ENCODE data around the gene IQCE.

The IQCE gene, protein sequence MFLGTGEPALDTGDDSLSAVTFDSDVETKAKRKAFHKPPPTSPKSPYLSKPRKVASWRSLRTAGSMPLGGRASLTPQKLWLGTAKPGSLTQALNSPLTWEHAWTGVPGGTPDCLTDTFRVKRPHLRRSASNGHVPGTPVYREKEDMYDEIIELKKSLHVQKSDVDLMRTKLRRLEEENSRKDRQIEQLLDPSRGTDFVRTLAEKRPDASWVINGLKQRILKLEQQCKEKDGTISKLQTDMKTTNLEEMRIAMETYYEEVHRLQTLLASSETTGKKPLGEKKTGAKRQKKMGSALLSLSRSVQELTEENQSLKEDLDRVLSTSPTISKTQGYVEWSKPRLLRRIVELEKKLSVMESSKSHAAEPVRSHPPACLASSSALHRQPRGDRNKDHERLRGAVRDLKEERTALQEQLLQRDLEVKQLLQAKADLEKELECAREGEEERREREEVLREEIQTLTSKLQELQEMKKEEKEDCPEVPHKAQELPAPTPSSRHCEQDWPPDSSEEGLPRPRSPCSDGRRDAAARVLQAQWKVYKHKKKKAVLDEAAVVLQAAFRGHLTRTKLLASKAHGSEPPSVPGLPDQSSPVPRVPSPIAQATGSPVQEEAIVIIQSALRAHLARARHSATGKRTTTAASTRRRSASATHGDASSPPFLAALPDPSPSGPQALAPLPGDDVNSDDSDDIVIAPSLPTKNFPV

DNA sequence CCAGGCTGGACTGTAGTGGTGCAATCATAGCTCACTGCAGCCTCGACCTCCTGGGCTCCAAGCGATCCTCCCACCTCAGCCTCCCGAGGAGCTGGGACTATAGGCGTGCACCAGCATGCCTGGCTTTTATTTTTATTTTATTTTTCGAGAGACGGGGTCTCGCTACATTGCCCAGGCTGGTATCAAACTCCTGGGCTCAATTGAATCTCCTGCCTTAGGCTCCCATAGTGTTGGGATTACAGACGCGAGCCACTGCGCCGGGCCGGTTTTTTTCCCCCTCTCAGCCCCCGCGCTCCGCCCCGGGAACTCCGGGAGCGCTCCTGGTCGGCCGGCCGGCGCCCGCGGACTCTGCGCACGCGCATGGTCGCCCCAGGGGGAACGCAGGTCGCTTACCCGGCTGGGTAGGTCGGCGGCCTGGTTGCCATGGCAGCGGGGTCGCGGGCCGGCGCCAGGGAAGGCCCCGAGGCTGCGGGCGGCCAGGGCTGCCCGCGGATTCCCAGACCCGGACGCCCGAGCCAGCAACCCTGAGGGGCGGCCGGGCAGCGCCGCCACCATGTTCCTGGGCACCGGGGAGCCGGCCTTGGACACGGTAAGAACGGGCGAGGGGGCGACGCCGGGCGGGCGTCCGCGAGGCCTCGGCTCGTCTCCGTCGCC lies at the start of gene IQCE:
IQCE (plus strand) TSS at position 351 of the 654 bp plus-strand sequence; CDS start at position 554, 203 bp downstream.
- peak; percentile 80 for DNase-seq

DNA sequence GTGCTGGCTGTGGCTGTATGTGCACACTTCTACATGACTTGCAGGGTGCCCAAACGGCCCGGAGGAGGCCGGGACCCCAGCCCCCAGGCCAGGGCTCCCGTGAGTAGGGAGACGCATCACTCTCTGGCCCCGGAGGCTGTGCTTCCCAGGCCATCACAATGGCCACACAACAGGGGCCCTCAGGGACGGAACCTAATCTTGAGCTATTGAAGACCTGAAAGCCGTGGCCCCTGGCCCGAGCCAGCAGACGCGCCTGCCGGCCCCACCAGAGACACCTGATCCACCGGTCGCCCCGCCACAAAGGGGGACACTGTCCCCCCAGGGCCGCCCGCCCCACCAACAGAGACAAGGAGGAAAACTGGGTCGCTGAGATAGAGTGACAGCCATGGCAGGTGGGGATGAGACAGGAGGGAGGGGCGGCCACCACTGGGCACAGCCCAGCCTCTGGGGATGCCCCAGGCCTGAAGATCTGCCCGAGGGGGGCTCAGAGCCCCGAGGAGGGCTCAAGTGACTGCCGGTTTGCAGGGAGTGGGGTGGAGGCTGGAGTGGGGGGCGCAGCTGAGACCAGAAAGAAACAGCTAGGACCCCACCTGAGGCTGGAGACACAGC lies 49.4 kb upstream of the IQCE start:
- no peak for DNase-seq

DNA sequence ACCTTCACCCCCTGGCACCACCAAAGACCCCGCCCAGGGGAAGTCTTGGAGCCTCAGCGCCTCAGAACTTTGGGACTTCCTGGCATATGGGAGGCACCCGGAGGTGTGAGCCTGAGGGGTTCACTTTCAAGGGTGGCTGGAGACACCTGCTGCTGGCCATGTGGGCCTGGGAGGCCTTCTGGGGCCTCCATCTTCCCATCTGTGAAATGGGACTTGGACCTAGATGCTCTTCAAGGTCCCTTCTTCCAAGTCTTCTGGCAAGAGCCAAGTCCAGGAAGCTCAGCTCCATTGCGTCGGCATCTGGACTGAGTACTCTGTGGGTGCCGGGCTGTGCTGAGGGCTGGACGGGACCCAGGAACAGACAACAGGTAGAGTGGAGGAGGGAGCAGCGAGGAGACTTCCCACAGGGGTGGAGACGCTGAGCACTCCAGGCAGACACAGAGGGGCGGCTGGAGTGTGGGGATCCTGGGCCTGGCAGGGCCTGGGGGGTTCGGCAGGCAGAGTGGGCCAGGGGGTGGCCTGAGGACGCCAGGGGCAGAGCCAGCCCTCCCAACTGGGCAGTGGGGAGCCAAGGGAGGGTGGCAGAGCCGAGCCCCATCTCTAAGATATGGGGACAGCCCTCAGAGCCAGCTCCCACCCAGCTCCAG lies 48.5 kb upstream of the IQCE start:
- DNase-seq, result no peak

DNA sequence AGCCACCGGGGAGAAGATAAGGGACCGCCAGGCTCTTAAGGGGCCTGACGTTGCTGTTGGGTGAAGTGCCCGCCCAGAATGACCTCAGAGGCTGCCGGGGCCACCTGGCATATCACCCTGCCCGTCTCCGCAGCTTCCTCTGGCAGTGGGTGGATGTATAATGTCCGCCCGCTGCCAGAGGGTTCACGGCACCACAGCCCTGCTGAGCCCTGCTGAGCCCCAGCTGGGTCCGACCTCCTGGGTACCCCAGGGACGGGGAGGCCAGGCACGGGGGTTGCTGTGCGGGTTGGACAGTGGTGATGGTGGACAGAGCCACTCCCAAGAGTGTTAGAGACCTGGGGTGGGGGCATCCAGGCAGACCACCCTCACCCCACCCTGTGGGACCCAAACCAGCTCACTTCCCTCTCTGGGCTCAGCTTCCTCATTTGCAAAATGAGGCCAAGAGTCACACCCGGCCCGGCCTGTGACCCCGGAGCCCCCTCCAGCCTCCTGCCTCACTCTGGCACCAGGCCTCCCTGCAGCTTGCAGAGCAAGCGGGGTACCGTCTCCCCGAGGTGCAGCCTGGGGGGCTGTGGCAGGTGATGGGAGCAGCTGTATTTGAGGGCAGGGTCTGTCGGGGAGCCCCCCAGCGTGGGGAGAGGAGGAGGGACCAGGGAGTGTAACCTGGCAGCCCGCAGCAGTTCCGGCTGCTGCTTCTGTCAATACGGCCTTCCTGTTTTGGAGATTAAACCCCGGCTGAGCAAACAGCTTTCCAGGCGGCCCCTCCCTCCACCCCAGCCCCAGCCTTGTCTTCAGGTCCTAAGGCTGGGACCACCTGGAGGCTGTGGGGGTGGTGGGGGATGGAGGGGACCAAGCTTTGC lies 47.6 kb upstream of the IQCE start:
- no peak for DNase-seq

DNA sequence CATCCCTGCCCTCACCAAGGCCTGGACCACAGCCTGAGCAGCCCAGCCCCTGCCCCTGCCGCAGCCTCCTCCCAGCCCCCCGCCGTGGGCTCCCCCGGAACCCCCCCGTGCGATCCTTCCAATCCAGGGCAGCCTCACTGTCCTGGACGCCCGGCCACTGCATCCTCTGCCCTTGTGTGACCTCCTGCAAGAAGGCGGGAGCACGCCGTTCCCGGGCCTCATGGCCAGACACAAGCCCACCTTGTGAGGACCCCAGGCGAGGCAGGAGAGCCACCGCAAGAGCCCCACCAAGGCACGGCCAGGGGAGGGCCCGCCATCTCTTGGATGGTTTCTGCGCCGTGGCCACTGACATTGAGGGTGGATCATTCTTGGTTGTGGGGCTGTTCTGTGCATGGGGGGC lies 47.0 kb upstream of the IQCE start:
- DNase-seq, result no peak

DNA sequence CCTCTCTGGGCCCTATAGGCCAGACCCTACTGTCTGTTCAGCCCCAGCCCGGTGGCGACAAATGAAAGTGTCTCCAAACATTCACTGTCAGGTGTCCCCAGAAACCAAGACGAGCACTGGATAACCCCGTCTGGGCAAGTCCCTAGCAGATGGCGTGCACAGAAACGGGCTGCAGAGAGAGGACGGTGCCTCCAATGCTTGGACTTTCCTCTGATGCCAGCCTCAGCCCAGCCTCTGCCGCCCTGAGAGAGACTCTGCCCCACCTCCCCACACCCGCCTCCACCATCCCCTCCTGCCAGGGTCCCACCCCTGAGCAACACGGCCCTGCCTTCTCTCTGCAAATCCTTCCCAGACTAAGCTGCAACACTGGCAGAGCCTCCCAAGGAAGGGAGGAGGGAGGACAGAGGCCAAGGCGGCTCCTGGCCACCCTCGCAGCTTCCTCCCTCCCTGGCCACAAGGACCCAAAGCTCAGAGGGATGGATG lies 46.6 kb upstream of the IQCE start:
- DNase-seq, result no peak

DNA sequence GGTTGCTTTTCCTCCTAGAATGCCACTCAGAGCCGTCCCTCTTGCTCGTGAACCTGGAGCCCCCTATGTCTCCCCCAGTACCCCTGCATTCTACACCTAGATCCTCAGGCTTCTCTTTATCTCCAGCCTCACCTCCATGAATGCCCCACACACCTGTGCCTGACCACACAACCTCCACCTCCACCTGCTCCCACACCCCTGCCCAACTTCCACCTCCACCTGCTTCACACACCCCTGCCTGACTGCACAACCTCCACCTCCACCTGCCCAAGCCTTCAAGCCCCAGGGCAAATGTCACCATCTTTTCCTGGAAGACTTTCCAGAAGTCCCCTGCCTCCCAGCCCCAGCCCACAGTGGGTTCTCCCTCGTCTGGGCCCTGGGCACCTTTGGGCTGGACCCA lies 46.1 kb upstream of the IQCE start:
- no peak for DNase-seq

DNA sequence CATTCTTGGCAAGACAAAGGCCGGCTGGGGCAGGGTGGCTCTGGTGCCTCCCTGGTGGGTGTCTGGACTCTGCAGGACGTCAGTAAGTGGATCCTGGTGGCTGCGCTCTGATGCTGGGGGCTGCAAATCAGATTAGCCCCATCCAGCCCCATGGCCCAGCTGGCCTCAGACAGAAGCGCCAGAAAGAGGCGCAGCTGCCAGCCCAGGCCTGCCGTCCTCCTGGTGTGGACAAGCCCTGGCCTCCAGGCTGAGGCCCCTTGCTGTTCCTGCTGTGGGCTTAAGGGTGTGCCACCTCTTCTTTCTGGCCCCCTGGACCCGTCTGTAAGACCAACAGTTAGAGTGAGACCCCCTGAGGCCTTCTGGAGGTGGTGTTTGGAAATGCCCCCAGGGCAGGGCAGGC lies 45.1 kb upstream of the IQCE start:
- DNase-seq, result no peak

DNA sequence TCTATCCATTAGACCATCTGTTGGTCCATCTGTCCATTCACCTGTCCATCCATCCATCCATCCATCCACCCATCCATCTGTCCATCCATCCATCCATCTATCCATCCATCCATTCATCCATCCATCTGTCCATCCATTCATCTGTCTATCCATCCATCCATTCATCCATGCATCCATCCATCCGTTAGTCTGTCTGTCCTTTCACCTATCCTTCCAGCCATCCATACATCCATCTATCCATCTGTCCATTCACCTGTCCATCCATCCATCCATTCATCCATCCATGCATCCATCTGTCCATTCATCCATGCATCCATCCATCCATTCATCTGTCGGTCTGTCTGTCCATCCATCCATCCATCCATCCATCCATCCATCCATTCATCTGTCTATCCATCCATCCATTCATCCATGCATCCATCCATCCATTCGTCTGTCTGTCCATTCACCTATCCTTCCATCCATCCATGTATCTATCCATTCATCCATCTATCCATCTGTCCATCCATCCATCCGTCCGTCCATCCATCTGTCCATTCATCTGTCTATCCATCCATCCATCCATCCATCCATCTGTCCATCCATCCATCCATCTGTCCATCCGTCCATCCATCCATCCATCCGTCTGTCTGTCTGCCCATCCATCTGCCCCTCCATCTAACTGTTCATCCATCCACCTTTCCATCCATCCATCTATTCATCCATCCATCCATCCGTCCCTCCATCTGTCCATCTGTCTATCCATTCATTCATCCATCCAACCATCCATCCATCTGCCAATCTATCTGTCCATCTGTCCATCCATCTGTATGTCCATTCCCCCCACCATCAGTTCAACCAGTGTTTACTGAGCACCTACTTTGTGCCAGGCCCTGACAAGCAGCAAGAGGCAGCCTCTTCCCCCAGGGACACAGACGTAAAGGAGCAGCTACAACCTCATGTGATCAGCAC lies 44.0 kb upstream of the IQCE start:
- no peak for DNase-seq

DNA sequence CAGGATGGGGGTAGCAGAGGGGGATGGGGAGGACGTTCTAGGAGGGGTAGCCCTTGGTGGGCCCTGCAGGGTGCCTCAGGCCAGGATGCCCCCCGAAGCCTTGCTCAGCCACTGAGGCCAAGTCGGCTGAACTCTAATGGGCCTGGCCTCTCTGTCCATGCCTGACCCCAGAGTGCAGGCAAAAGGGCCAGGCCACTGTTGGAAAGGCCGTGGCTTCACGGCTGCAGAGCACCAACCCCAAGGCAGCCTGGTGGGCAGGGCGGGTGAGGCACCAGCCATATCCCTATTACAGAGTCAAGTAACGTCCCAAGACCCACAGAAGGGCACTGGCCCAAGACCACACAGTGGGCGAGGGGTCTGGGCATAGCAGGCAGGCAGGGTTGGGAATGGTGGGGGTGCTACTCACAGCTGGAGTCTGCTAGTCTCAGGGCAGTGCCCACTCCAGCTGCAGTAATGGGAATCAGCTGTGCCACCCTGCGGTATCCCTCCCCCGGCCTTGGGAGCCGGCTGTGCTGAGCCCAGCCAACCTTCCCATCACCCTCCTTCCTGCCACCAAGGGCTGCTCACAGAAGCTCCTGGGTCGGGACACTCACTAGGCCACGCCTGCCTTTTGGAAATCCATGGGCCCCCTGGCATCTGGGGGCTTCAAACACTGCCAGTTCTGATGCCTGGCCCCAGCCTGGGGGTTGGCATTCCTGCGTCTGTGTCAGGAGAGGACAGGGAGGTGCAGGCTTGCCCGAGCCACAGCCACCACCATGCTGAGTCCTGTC lies 43.2 kb upstream of the IQCE start:
- DNase-seq, result no peak

DNA sequence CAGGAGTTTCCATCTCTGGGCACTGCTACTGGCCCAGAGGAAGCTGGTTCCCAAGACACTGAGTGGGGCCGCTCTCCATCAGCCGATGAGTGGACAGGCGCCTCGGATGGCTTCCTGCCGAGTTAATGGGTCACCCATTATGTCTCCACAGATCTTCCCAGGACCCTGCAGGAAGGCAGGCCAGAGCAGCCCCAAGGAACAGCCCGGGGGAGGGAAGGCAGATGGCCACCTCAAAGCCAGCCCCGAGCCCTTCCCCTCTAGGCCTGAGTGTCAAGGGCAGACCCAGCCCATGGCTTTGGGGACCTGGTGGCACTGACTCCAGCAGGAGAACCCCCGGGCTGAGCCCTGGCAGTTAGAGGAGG lies 42.6 kb upstream of the IQCE start:
- no peak for DNase-seq

DNA sequence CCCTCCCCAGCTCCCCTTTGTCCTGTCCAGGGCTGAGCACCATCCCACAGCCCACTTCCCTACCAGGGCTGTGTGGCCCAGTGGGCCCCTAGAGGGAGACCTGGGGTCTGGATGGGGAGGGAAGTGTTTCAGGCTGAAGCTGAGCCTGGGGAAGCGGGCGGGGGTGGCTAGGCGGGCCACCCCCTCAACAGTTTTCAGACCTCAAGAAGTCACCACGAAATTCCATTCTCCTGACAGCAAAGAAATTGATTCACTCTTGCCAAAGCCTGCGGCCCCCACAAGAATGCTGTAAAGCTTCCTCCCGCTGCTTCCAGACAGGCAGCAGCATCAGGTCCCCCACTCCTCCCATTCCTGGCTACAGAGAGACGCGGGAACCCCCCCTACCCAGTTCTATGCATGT lies 41.8 kb upstream of the IQCE start:
- no peak for DNase-seq

DNA sequence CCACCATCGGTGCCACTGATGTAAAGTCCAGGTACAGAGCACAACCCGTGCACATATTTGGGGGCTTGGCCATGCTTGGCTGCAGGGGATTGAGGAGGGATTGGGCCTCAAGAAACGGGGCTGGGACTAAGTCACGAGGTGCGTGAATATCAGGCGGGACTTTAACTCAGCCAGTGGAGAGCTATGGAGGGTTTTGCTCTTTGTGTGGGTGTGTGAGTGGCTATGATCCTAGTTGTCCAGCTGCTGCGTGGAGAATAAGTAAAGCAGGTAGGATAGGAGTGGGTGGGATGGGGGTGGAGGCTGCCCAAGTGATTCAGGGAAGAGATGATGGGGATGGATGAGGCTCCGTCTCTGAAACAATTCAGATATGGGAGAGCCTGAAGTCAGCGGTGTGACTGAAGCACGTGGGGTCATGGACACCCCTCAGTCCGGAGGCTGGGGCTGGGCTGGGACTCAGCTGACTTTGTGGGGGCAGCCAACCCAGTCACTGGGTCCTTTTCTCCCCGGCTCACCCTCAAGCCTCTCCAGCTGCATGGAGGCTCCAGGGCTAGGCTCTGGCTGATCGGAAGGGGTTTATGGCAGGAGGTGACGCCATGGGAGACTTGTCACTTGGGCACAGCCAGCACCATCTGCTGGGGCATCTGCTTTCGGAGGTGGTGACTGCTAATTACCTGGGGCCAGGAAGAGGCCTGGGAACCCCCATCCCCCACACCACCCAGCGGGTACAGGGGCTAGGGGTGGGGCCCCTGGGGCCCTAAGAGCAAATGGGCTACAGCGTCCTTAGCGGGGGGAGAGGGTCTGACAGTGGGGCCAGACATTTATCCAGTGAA lies 40.9 kb upstream of the IQCE start:
- peak; percentile 88 for DNase-seq

DNA sequence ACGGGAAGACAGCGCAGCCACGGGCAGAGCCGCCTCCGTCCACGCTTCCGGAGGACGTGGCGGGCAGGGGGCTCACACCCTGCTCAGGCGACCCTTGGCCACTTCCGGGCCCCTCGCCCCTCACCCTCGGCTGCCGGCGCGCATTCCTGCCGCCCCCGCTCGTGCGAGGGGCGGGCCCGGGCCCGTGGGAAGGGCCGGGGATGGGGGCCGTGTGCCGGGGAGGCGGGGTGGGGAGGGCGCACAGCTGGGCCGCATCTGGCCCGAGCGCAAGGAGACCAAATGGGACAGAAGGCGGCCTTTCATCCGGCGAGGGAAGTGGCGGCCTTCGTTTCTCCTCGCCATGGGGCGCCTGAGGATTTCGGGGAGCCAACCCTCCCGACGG lies 40.1 kb upstream of the IQCE start:
- DNase-seq, result no peak

DNA sequence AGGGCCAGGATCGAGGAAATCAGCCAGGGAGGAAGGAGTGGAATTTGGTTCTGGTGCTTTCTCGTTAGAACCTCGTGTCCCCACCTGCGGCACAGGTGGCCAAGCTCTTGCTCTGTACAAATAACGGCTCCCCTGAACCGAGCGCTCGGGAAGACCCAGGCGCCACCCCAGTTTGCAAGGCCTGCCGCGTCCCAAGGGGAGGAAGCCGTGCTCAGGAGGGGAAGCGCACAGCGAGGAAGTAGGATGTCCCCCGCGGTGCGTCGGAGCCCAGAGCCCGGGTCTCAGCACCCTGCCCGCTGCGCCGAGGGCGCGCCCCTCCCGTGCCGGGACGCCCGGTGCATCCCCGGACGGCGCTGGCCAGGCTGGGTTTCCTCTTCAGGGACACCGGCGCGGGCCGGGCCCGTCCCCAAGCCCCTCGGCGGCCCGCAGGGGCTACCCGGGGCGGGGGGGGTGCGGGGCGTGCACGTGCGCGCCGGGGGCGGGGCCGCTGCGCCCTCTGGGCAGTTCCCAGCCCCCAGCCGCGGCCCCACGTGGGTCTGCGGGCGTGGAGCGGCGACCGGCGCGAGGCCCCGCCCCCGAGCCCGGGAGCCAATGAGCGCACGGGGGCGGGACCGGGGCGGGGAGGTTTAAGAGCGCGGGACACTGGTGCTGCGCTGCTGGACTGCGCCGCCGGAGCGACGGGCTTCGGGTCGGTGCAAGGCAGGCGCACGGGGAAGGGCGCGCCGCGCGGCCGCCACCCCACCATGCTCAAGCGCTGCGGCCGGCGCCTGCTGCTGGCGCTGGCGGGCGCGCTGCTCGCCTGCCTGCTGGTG lies 39.5 kb upstream of the IQCE start, which contains the start of gene LFNG:
LFNG (plus strand) TSS at position 656 of the 812 bp plus-strand sequence; CDS start at position 744, 88 bp downstream.
- DNase-seq, result peak; percentile 89

DNA sequence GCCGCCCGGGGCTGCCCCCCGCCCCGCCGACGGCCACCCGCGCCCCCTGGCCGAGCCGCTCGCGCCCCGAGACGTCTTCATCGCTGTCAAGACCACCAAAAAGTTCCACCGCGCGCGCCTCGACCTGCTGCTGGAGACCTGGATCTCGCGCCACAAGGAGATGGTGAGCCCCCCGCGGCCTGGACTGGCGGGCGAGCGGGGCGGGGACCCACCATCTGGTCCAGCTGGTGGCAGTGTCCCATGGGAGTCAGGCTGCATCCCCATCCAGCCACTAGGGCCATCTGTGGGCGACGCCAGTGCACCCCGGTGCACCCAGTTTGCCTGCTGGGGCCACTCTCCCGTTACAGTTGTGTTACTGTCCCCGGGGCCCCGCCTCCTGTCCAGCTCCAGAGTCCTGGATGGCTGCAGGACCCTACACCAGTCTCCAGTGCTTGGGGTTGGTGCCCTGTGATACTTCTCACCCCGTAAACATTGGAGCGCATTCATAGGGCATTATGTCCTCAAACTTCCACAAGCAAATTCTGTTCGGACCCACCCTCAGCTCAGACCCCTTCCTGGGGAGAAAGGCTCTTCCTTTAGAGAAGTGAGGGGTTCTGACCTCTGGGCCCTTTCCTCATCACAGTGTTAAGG lies 38.5 kb upstream of the IQCE start:
- peak; percentile 54 for DNase-seq

DNA sequence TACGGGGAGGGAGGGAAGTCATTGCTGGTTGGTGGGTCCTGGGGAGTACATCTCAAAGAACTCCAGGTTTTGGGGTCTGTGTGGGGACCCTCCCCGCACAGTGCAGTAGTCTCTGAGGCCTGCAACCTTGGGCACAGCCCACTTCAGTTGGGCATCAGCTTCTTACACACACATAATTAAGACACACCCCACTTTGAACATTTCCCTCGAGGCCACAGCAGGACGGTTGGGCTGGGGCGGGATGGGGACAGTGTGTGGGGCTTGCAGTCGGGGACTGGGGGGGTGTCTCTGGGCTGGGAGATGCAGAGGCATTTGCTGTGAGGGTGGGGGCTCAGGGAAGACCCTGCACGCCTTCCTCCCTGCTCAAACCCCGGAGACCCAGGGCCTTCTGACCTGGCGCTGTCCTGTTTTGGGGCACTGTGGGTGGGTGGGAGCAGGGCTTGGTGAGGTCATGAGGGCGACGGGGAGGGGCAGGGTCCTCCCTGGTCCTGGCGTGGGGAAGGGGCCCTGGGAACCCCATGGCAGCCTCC lies 38.0 kb upstream of the IQCE start:
- no peak for DNase-seq

Data from NCI-H2171 (cell line).